ENCODE data around the gene IQUB.
"Not testable (repeated sequence)": the region's sequence is repeated elsewhere in the genome, so short reads cannot be mapped to it uniquely, and the experiment has no call there.

DNA sequence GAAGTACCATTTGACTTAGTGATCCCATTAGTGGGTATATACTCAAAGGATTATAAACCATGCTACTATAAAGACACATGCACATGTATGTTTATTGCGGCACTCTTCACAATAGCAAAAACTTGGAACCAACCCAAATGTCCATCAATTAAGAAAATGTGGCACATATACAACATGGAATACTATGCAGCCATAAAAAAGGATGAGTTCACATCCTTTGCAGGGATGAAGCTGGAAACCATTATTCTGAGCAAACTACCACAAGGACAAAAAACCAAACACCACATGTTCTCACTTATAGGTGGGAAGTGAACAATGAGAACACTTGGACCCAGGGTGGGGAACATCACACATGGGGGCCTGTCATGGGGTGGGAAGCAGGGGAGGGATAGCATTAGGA is 56.3 kb downstream of the IQUB start:
- TF ChIP-seq EZH2 (IDR thresholded peaks at IDR 0.05; ENCODE audit: borderline replicate concordance, low read depth, low read length, severe bottlenecking); CTCF (IDR thresholded peaks at IDR 0.05; ENCODE audit: borderline replicate concordance, extremely low read depth, low read length, poor library complexity, severe bottlenecking): not testable (repeated sequence)
